LNCaP clone FGC (cell line): ENCODE measurements around the gene RBBP7.
A peak's percentile ranks its signal among the peaks of the same experiment; 100 is the strongest.

Experiments used
- DNase-seq: peaks from one replicate; pipeline ENCODE4 v3.0.0-alpha.2; 2011; ENCODE audit warnings: low read depth
- H3K4me3 ChIP-seq: 2 replicates; pipeline ENCODE4 v1.5.1; 2011; ENCODE audit warnings: mild to moderate bottlenecking, low read depth, low read length, control low read depth
- TF ChIP-seq, protein P1 (sequence below): IDR thresholded peaks from 2 replicates; pipeline ENCODE4 v1.5.1; 2012; ENCODE audit warnings: mild to moderate bottlenecking; ENCODE audit not compliant: control insufficient read depth, insufficient read depth; ENCODE audit errors: extremely low read depth

RBBP7 gene

GRCh38 chrX:16807976-16808542, 62.1 kb downstream of the RBBP7 start:
- peak overlapping the region; percentile 28 for H3K4me3 ChIP-seq
- TF ChIP-seq, protein P1, sequence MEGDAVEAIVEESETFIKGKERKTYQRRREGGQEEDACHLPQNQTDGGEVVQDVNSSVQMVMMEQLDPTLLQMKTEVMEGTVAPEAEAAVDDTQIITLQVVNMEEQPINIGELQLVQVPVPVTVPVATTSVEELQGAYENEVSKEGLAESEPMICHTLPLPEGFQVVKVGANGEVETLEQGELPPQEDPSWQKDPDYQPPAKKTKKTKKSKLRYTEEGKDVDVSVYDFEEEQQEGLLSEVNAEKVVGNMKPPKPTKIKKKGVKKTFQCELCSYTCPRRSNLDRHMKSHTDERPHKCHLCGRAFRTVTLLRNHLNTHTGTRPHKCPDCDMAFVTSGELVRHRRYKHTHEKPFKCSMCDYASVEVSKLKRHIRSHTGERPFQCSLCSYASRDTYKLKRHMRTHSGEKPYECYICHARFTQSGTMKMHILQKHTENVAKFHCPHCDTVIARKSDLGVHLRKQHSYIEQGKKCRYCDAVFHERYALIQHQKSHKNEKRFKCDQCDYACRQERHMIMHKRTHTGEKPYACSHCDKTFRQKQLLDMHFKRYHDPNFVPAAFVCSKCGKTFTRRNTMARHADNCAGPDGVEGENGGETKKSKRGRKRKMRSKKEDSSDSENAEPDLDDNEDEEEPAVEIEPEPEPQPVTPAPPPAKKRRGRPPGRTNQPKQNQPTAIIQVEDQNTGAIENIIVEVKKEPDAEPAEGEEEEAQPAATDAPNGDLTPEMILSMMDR = no peak
- no peak for DNase-seq

- H3K4me3 ChIP-seq = peak overlapping the region; percentile 28
- no peak for DNase-seq
These were observed 62.6 kb downstream of the RBBP7 start for GRCh38 chrX:16807548-16807947.

GRCh38 chrX:16804923-16805464, 65.2 kb downstream of the RBBP7 start:
- TF ChIP-seq, protein P1 = no peak
- DNase-seq = no peak
- H3K4me3 ChIP-seq = no peak overlapping the region

More at GRCh38 chrX:16807548-16807947, 62.6 kb downstream of the RBBP7 start:
- TF ChIP-seq, protein P1 = no peak

- no peak for DNase-seq
- no peak overlapping the region for H3K4me3 ChIP-seq
- TF ChIP-seq, protein P1 = no peak
These were observed 72.3 kb downstream of the RBBP7 start for GRCh38 chrX:16797841-16798240.

DNA sequence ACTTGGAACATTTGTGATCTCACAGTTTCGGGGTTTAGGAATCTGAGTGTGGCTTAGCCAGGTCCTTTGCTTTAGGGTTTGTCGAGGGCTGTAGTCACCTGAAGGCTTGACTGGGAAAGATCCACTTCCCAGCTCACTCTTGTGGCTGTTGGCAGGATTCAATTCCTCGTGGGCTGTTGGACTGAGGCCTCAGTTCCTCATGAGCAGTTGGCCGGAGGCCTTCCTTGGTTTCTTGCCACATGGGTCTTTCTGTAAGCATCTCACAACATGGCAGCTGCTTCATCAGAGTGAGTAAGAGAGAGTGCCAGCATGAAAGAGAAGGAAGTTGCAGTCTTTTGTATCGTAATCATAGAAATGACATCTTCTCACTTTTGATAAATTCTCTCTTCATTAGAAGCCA, 72.8 kb downstream of the RBBP7 start:
- TF ChIP-seq, protein P1 = no peak
- no peak for DNase-seq
- no peak overlapping the region for H3K4me3 ChIP-seq

- TF ChIP-seq, protein P1 = no peak
- DNase-seq = no peak
- H3K4me3 ChIP-seq = no peak overlapping the region
These were observed 73.9 kb downstream of the RBBP7 start for GRCh38 chrX:16796298-16796697.
